ENCODE measurements around the gene FRMPD1.

The FRMPD1 gene

DNA sequence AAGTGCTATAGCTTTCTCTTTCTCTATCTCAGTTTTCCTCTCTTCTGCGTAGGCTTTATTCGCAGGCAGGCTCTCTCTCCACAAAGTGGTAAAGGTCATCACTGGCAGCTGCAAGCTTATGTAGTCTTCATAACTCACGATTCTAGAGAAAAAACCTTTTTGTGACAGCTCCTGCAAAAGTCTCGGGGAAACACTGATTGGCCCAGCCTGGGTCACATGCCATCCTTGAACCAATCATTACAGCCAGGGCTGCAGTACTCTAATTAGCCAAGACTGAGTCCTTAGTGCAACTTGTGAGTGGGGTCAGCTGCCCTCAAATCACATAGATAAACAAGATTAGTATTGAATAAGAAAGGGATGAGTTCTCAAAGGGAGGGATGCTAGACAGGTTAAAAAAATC lies 18.3 kb upstream of the FRMPD1 start:
- DNase-seq: no peak

DNA sequence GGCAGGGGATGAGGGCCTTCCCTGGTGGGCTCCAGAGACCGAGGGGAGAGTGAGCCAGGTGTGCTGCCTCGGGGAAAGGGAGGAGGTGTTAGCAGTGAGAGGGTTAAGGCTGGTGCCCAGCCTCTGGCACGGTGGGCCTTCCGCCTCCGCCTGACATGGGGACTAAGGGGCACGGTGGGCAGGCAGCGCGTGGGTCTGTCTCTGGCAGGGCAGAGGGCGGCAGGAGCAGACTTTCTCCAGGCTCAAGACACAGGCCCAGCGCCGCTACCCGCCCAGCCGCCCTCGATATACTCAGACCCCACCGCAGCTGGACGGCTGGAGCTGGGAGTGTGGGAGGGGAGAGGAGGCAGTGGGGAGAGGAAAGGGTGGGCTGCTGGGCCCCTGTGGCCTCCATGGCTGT lies 14.9 kb upstream of the FRMPD1 start:
- no peak for DNase-seq

DNA sequence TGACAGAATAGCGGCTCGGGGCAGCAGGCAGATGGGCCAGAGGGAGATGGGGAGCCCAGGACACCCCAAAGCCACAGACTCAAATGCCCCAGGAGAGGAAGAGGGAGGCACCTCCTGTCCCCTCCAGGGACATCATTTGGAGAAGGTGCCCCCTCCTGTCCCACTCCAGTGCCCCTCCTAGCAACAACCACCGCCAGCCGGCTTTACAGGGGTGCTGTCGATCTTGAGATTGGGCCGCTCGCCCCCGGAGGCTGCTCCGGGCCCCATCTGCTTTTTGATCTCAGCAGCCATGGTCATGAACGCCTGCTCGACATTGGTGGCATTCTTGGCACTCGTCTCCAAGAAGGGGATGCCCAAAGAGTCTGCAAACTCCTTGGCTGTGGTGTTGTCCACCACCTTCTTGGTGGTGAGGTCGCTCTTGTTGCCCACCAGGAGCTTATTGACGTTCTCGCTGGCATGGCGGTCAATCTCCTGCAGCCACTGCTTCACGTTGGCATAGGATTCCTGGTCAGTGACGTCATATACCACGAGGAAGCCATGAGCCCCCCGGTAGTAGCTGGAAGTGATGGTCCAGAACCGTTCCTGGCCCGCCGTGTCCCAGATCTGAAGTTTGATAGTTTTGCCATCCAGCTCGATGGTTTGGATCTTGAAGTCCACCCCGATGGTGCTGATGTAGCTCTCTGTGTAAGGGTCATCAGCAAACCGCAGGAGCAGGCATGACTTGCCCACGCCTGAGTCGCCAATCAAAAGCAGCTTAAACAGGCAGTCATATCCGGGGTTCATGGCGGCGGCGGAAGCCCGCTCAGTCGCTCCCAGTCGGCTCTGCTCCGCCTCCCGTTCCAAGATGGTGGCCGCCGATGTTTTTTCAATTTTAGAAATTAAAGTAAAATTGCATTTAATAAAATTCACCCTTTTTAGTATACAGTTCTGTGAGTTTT lies 14.0 kb upstream of the FRMPD1 start:
- DNase-seq: no peak

DNA sequence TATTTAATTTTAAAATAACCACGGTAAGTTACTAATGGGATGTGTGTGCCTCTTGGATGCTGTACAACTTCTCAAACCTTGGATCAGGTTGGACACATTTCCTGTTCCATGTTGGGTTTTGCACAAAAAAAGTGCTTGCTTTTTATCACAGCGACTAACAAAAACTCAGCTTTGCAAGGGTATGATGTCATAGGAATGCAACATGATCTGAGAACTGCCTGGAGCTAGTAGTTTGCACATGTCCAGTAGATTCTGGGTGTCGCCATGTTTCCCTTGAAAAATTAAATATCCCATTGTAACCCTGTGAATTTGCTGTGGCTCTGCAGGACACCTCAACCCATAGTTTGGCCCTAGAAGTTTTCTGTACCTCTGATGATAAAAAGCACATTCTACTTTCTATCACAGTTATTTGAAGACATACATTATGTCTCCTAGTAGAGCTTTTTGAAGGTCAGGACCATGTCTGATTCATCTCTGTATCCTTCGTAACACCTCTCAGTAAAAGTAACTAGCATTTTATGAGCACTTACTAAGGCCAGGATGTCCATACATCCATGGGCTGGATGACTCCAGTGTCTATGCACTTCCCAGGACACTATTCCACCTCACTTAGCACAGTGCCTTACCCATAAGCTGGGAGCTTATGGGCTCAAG lies 11.5 kb upstream of the FRMPD1 start:
- DNase-seq: no peak

DNA sequence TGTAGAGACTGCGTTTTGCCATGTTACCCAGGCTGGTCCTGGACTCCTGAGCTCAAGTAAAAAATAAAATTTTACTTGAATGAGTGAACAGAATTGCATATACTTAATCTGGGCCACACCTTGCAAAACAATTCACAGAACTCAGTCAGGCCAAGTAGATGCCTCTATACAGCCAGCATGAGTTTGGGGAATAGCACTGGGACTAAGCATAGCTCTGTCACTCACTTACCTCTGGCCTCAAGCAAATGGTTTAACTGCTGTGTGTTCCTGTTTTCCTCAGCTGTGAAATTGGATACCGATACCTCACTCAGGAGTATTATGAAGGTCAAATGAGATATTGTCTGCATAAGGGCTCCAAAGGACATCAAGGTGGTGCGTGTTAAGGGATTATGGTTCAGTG lies 10.9 kb upstream of the FRMPD1 start:
- DNase-seq: no peak

DNA sequence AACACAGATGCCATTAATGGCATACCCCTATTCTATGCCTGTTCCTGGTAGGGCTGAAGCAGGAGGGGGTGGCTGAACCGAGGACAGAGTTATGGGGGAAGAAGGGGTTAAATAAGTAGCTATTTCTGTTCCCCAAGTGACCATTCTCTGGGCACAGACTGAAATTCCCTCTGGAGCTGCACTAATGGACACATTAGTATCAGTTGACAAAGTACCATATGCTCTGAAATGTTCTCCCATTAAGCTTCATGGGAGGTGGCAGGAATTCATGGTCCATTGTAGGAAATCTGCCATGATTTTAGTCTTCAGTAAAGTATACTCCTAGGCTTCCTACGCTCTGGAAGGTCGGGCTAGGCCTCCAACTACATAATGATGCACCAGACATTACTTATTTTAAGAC lies 10.5 kb upstream of the FRMPD1 start:
- no peak for DNase-seq

DNA sequence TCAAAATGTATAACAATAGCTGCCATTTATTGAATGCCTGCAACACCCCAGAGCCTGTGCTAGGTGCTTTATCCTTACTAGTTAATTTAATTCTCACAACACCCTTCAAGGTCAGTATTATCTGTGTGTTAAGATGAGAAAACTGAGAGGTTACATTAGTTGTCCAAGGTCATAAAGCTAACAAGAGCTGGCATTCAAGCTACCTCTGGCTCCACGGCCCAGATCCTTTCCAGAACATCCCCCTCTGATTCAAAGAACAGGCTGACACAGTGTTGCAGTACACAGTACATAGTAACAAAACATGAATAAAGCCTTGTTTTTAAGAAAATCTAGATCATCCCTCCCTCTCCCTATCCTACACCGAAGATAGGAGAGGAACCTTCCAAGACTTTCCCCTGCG lies 9.4 kb upstream of the FRMPD1 start:
- no peak for DNase-seq

DNA sequence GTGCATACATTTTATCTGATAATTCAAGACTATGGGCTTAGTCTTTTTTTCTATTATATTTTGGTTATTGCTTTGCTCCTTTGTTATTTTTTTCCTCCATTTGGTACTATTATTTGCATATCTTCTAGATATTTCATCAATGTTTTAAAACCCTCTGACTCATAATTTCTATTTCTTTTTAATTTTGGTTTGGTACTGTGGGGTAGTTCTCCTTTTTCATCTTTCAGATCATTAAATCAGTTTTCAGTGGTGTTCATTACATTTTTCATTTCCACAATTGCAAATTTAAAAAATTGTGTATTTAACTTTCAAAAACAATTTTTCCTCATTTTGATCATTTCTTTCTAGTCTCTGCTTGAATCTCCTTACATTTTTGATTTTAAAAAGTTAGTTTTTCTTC lies 7.5 kb upstream of the FRMPD1 start:
- no peak for DNase-seq

DNA sequence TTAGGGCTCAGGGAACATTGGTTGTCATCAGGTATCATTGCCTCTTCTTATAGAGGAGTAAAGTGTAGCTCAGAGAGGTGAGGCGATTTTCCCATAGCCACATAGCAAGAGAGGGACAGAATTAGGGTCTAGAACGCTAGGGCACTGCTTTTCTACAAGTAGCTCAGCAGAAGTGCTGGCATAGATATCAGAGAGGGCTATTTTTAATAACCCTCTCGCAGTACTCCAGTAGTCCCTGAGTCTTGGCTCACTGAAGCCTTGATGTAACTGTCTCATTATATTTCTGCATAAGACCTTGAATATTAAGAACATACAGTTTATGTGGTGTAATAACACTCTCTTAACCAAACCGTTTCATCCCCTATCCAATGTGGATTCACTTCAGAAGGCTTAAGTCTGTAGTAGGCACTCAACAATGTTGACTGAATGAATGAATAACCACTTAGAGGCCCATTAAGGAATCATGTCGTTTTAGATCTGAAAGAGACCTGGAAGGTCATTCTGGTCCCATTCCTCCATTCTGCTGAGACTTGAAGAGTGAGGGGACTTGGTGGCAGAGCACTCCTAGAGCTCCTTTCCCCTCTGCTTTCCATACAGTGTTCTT lies 4.7 kb upstream of the FRMPD1 start:
- peak; percentile 76 for DNase-seq

DNA sequence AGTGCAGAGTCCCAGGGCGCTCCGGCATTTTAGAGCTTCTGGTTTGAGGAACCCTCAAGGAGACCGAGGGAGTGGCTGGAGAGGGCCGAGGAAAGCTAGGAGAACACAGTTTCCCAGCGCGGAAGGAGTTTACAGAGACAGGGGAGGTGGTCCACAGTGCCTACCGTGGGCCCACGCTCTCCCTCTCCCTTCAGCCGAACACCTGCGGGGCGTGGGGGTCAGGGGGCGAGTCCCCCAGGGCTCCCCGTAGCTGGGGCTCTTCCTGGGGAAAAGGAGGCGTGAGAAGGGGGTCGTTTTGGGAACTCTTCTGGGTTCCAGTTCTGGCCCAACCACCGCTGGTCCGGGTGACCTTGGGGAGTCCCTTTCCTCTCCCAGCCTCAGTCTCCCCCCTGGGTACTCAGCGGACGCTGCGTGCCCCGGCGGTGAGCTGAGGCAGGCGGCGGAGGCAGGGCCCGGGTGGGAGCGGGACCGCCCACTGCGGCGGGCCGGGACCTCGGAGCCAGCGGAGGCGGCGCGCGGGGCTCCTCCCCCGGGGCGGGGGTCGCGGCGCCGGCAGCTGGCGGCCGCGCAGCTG lies 368 bp upstream of the FRMPD1 start:
- DNase-seq: no peak

DNA sequence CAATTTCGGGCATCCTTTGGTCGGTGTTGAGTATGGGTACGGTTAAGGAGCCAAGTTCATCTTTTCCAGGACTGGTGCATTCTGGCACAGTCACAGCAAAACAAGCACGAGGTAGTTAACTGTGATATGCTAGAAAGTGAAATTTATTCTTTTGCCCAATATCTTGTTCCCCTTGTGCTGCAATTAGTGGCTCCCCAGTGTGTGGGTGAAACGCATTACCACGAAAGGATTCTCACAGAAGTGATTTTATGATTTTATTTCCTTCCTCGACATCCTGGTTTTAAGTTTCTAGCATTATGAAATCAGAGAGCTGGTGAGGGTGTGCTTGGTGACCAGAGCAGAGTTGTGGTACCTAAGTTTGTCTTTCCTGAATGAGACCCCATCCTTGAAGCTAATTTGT lies 1.5 kb downstream of the FRMPD1 start:
- no peak for DNase-seq

DNA sequence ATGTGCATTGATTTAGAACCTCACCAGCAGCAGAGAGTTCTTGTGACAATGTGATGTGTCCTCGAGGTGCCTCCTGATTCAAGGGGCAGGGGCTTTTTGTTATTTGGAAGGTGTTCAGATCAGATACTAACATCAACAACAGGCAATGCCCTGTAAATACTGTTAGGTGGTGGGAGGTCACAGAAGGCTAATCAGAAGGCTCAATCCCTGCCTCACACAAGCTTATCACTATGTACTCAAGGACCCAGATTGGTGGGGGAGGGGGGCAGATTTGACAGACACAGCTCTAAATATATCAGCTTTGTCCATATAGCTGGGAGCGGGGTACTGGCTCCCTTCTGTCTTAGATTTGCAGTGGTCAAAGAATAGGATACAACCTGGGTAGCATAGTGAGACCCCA lies 2.6 kb downstream of the FRMPD1 start:
- no peak for DNase-seq

DNA sequence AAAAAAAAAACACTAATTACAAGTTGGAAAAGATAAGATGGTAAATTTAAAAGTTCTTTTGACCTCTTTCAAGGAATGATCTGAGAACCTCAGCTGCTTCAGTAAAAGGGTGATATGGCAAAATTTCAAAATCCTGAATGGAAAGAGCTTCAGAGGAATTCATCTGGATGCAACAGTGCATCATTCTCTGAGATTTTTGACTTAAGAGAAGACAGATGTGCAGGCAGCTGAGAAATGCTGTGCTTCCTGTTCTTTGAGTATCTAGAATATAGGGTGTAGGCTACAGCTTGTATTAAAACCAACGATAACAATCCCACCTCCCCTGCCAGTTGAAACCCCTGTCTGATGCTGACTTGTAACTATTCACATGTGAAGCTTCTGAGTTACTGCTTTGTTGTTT lies 6.2 kb downstream of the FRMPD1 start:
- DNase-seq: no peak

DNA sequence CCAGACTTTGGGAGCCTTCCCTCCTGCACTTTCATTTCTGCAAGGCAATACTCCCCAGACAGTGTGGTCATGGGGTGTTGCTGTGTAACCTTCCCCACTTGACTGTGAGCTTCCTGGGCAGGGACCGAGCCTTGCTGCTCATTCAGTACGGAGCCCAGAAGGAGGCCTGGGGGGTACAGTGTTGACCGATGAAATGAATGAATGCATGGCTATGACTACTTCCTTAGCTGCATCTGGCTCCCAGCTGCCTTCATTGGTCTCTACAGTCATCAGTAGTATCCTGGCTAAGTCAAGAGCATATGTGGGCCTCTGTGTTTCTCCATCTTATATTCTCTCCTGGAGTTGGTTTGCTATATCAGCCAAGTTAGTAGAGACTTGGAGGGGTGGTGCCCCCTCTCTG lies 9.9 kb downstream of the FRMPD1 start:
- DNase-seq: no peak

DNA sequence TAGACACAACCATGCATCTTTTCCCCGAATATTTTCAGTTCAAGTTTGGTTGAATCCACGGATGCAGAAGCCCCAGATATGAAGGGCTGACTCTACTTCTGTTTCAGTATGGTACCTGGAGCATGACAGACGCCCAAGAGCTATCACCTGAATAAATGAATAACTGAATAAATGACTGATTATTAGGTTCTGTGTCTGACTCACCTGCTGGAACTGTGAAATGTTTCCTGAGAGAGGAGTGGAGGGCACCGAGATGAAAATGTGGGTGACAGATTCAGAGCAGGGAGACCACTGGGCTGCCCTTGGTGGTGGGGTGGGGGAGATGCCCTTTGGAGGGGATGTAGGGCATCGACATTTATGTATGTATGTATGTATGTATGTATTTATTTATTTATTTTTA lies 13.2 kb downstream of the FRMPD1 start:
- no peak for DNase-seq

DNA sequence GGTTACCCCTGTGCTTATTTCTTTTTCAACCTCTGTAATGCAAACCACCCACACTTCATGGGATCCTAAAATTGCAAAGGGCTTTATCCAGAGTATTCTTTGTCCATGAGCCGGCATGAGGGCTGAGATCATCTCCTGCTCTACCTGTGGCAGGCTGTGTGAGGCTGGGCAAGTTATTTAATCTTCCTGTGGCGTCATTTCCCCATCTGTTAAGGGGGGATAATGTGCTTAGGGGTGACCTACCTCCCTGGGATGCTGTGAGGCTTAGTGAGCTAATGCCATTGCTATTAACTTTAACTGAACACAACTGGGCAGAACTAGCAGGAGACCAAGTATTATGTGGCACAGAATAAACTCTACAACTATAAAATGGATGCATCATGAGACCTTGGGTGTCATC lies 17.0 kb downstream of the FRMPD1 start:
- DNase-seq: no peak

DNA sequence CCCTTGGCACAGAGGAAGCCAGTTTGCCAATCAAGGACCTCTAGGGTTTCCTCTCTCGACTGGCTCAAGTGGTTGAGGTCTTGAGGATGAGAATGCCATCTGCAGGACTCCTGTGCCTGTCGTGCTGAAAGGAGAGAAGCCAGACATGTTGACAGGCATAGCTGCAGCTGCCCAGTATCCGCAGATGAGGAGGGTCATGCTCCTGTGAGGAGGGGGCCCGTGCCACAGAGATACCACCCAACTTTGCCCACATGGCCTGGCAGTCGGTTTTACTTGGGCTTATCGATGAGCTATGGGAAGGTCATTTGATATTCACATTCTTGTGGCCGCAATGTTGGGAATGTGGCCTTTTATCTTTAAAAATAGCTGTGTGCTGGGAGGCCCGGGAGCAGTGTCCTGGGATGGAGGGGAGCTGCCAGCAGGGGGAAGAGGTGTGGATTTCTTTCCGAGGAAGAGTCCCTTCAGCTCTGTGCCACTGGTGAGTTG lies 17.4 kb downstream of the FRMPD1 start:
- DNase-seq: peak; percentile 51

DNA sequence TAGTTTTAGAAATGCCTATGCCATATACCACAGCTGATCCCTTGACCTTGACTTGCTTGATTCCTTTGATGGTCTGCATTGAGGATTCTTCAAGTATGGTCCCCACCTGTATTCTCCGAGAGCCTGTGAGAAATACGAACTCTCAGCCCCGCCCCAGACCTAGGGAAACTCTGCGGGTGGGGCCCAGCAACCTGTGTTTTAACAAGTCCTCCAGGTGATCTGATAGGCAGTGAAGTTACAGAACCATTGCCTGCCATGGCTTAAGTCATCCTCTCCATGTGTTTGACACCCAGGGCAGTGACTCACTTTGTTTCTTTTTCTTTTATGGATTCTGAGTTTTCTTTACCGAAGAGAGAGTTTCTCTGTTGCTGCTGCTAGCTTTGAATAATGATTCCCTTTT lies 18.5 kb downstream of the FRMPD1 start:
- peak; percentile 57 for DNase-seq

DNA sequence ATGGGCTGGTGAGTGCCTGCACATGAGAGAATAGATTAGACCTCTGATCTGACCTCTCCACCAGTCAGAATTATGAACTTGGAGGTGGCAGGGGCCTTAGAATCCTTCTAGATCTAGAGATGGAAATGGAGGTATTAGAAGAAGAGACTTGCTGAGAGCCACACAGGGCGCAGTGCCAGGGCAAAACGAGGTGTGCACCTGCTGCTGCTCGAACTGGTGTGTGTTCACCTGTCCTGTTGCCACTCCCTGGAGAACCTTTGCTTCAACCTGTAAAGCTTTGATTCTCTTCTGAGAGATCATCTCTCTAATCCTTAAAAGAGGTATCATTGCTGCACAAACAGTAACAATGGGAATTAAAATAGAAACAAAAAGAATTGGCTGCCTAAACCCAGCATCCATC lies 24.9 kb downstream of the FRMPD1 start:
- DNase-seq: peak; percentile 91

DNA sequence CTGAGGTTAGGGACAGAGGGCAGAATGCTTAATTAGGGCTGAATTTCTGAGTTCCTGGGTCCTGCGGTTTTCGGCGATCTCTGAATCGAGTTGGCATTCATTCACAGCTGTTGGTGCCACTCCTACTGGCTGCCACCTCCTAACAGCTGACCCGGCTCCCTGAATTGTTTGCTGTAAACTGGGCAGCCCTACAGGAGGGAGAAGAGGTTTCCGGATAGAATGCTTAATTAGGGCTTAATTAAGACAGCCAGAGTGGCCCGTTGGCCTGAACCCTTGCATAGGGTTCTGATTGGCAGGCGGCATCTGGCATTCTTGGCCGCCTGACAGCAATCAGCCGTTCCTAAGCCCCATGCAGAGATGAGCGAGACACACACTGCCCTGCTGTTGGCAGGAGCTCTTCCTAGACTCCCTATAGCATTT lies 25.7 kb downstream of the FRMPD1 start:
- peak; percentile 80 for DNase-seq

DNA sequence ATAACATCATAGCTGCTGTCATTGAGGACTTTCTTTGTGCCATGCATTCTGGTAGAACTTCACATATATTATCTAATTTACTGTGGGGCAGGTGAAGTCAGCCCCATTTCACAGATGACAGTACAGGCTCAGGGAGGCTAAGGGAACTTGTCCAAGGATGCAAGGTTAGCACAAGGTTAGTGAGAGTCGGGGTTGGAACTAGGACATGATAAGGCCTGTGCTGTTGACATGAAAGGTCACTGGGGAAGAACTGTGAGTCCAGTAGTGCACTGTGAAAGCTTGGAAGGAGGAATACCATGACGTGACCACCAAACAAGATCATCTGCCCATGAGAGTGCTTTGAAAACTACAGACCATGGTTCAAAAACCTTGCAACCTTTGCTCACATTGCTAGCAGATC lies 26.7 kb downstream of the FRMPD1 start:
- no peak for DNase-seq

DNA sequence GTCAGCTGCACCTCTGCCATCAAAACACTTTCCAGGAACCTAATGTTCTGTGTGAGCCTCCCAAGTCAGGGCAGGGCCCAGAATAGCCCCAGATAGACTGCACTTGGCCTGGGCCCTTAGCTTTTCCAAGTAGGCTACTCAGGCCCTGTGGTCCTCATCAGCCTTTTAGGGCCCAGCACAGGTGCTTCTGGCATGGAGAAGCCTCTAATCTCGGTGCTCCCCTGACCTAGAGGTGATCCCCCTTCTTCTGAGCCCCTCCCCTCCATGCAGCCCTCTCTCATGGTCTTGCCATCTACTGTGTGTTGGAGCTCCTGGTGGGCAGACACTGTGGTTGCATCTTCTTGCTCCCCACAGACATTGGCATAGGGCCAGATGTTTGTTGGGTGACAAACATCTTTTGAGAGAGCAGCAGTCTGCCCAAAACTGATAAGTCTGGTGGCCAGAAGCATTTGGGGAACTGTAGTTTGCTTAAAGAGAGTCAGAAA lies 28.1 kb downstream of the FRMPD1 start:
- DNase-seq: no peak

DNA sequence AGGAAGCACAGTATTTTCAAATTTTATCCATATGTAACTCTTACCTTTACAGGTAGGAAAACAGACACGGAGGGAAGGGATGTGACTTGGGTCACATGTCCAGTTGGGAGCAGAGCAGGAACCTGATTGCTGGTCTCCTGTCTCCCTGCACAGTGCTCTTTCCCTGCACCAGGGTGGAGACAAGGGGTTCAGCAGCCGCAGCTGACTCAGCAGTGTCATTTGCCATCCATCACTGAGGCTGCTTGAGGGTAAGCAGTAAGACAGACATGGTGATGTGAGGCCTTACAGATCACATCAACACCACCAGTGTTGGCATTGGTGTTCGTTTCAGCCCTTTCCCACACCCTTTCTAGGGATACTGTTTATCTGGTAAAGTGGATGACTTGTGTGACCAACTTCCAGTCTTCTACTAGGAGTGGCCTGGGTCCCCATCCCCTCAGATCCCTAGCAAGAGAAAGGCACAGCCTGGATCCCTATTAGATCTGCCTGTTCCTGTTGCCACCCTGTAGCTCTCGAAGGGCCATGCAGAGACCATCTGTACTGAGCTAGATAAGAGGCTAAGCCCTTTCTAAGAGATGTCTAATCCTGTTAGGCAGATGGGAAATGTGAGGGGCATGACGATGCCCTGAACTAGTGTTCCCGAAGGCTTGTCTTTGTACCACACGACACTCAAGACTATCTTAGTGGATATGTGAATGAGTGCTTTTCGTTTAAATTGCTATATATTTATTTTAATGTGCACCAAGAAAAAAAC lies 29.1 kb downstream of the FRMPD1 start:
- DNase-seq: no peak

All from NCI-H2029 treated with DMSO at 0.1 percent for 48 hours (cell line).